GM21528 (cell line): Measurements from ENCODE around the gene UPK3A.

ENCODE experiments used
- ATAC-seq: cut with Tn5 transposase; IDR thresholded peaks from one replicate; pipeline ENCODE4 v1.9.1; 2021; ENCODE audit warnings: mild to moderate bottlenecking, moderate library complexity; ENCODE audit not compliant: unreplicated experiment, low FRiP score

The UPK3A gene

GRCh38 chr22:45284705-45285262, at the start of gene UPK3A:
TSS of gene UPK3A (plus strand) at chr22:45284949. CDS start at chr22:45285014, 65 bp downstream.
- no peak for ATAC-seq

GRCh38 chr22:45235101-45235777, 49.5 kb upstream of the UPK3A start:
- ATAC-seq = peak; percentile 58

- peak; percentile 16 for ATAC-seq
Measured at GRCh38 chr22:45235851-45236342, 48.9 kb upstream of the UPK3A start.

GRCh38 chr22:45237065-45237990, 47.4 kb upstream of the UPK3A start:
- ATAC-seq = no peak

GRCh38 chr22:45238076-45238956, 46.4 kb upstream of the UPK3A start:
- ATAC-seq = no peak

GRCh38 chr22:45238957-45239680, 45.6 kb upstream of the UPK3A start:
- no peak for ATAC-seq

GRCh38 chr22:45239681-45240051, 45.1 kb upstream of the UPK3A start:
- no peak for ATAC-seq

GRCh38 chr22:45240104-45240809, 44.5 kb upstream of the UPK3A start:
- ATAC-seq = no peak

GRCh38 chr22:45240810-45241631, 43.7 kb upstream of the UPK3A start, which contains the start of gene KIAA0930:
TSS of gene KIAA0930 (minus strand) at chr22:45240894. CDS start at chr22:45240703, 191 bp downstream.
- peak; percentile 52 for ATAC-seq

GRCh38 chr22:45242778-45243191, 42.0 kb upstream of the UPK3A start:
- ATAC-seq = no peak

- ATAC-seq = no peak
Measured at GRCh38 chr22:45244916-45245315, 39.8 kb upstream of the UPK3A start.

- ATAC-seq = no peak
Measured at GRCh38 chr22:45246060-45246985, 38.4 kb upstream of the UPK3A start.

- no peak for ATAC-seq
Measured at GRCh38 chr22:45248832-45249561, 35.8 kb upstream of the UPK3A start.

GRCh38 chr22:45251825-45252224, 32.9 kb upstream of the UPK3A start:
- no peak for ATAC-seq

- no peak for ATAC-seq
Measured at GRCh38 chr22:45253039-45253641, 31.6 kb upstream of the UPK3A start.

- ATAC-seq = no peak
Measured at GRCh38 chr22:45254388-45254787, 30.4 kb upstream of the UPK3A start.
